Measurements from ENCODE around the gene MAST4. TPM values are rescaled to one million over a fixed set of nuclear protein-coding genes. Genes with fewer than 3 reads are reported as not detected.

MAST4 gene
- total and polyA plus RNA-seq, 2 experiments from 2014 or later: 4.2 to 6.0 TPM

DNA sequence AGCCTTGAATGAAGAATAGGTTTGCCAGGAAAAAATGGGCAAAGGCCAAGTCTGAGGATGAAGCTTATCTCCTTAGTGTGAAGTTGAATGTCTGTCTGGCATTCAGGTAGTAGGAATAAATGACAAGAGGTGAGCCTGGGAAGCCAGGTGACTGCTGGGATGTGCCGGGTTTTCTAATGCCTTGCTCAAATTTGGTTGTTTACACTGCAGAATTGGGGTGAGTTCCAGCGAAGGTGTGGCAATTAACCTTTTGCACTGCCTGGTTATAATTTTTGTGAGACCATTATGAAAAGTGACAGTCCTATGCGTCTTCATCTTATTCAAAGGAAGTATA is 73.6 kb downstream of the MAST4 start:
- no peak overlapping the region for H3K27ac ChIP-seq
- 88 to 92% methylated on average over 3 of the region's 3 CpGs for WGBS, 2 experiments (ENCODE audit: low coverage in 1 of 2, low lambda C conversion rate in 2 of 2, missing lambda C conversion rate in 2 of 2)
- no peaks in the 10 kb centered on the region for H3K9me2 ChIP-seq (ENCODE audit: insufficient read depth)
- no peaks in the 10 kb centered on the region for H3K36me3 ChIP-seq (ENCODE audit: low read depth)
- no peak overlapping the region for H3K4me3 ChIP-seq
- no peaks in the 10 kb centered on the region for H4K20me1 ChIP-seq (ENCODE audit: insufficient read depth)
- H3K9ac ChIP-seq: no peak overlapping the region
- no peaks in the 10 kb centered on the region for H3F3A ChIP-seq (ENCODE audit: insufficient read depth)
- no peak for DNase-seq
- no peaks in the 10 kb centered on the region for H3K79me2 ChIP-seq (ENCODE audit: insufficient read depth)
- TF ChIP-seq EZH2phosphoT487 (IDR thresholded peaks at IDR 0.05; ENCODE audit: insufficient read depth, low read depth) (no peak), EZH2 (IDR thresholded peaks at IDR 0.05; ENCODE audit: insufficient read depth, poor library complexity, severe bottlenecking) (no peak)
- H3K27me3 ChIP-seq (replicated peaks; ENCODE audit: insufficient read depth): 0 out of 2 replicates have a peak, but pooled peaks cover 4% of the 10 kb centered on the region
- H3K9me3 ChIP-seq (ENCODE audit: low read depth): no peaks in the 10 kb centered on the region
- in situ Hi-C loops (cut with MboI): no loop called here
- H2AFZ ChIP-seq: no peak overlapping the region
- H3K4me1 ChIP-seq (ENCODE audit: insufficient read depth): no peaks in the 10 kb centered on the region
- no peak overlapping the region for H3K4me2 ChIP-seq (ENCODE audit: unreplicated experiment)

DNA sequence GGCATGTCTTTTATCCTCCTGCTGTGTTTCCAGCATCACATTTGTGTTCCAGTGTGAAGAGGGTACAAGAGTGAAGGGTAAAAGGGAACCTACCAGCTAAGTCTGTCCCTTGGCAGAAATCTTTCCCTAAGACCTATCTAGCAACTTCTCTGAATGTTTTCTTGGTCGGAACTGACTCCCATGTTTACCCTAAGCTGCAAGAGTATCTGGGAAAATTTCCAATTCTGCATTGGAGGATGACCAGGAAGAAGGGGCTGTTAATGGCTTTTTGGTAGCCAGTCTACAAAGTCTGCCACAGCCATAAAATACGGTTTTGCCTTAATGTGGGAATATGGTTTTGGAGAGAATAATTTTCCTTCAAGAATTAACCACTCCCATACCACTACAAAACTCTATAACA is 75.1 kb downstream of the MAST4 start:
- no peak overlapping the region for H3K4me3 ChIP-seq
- H3K9me2 ChIP-seq (ENCODE audit: insufficient read depth): no peaks in the 10 kb centered on the region

GRCh38 chr5:66674802-66675201 is 78.6 kb downstream of the MAST4 start:
- Histone ChIP-seq H3K9ac (no peak overlapping the region), H2AFZ (no peak overlapping the region), H3K4me1 (ENCODE audit: insufficient read depth) (no peaks in the 10 kb centered on the region), H3F3A (ENCODE audit: insufficient read depth) (no peaks in the 10 kb centered on the region), H3K36me3 (ENCODE audit: low read depth) (no peaks in the 10 kb centered on the region), H3K4me2 (ENCODE audit: unreplicated experiment) (no peak overlapping the region), H3K79me2 (ENCODE audit: insufficient read depth) (no peaks in the 10 kb centered on the region), H3K9me2 (ENCODE audit: insufficient read depth) (no peaks in the 10 kb centered on the region), H3K27ac (no peak overlapping the region), H3K27me3 (replicated peaks; ENCODE audit: insufficient read depth) (no peaks in the 10 kb centered on the region), H3K9me3 (ENCODE audit: low read depth) (no peaks in the 10 kb centered on the region), H4K20me1 (ENCODE audit: insufficient read depth) (no peaks in the 10 kb centered on the region), H3K4me3 (no peak overlapping the region)
- TF ChIP-seq EZH2phosphoT487 (IDR thresholded peaks at IDR 0.05; ENCODE audit: insufficient read depth, low read depth) (no peak), EZH2 (IDR thresholded peaks at IDR 0.05; ENCODE audit: insufficient read depth, poor library complexity, severe bottlenecking) (no peak)
- DNase-seq: no peak
- in situ Hi-C loops (cut with MboI): no loop called here
- WGBS, 2 experiments (ENCODE audit: low coverage in 1 of 2, low lambda C conversion rate in 2 of 2, missing lambda C conversion rate in 2 of 2): 84 to 87% methylated on average over 5 of the region's 5 CpGs

More for the DNA sequence above, 75.1 kb downstream of the MAST4 start:
- H3K27me3 ChIP-seq (replicated peaks; ENCODE audit: insufficient read depth): no peaks in the 10 kb centered on the region
- H3K4me1 ChIP-seq (ENCODE audit: insufficient read depth): no peaks in the 10 kb centered on the region
- H4K20me1 ChIP-seq (ENCODE audit: insufficient read depth): no peaks in the 10 kb centered on the region
- no peak overlapping the region for H2AFZ ChIP-seq
- no peaks in the 10 kb centered on the region for H3K36me3 ChIP-seq (ENCODE audit: low read depth)
- no peak overlapping the region for H3K4me2 ChIP-seq (ENCODE audit: unreplicated experiment)
- H3K27ac ChIP-seq: no peak overlapping the region
- no peak overlapping the region for H3K9ac ChIP-seq
- no peaks in the 10 kb centered on the region for H3K9me3 ChIP-seq (ENCODE audit: low read depth)
- in situ Hi-C loops (cut with MboI): no loop called here
- no peaks in the 10 kb centered on the region for H3F3A ChIP-seq (ENCODE audit: insufficient read depth)
- TF ChIP-seq EZH2phosphoT487 (IDR thresholded peaks at IDR 0.05; ENCODE audit: insufficient read depth, low read depth) (no peak), EZH2 (IDR thresholded peaks at IDR 0.05; ENCODE audit: insufficient read depth, poor library complexity, severe bottlenecking) (no peak)
- no peaks in the 10 kb centered on the region for H3K79me2 ChIP-seq (ENCODE audit: insufficient read depth)
- 32 to 45% methylated on average over 2 of the region's 2 CpGs for WGBS, 2 experiments (ENCODE audit: low coverage in 1 of 2, low lambda C conversion rate in 2 of 2, missing lambda C conversion rate in 2 of 2)
- no peak for DNase-seq

GRCh38 chr5:66675406-66675805 is 79.2 kb downstream of the MAST4 start:
- in situ Hi-C loops (cut with MboI): no loop called here
- no peaks in the 10 kb centered on the region for H3K9me2 ChIP-seq (ENCODE audit: insufficient read depth)
- no peak for DNase-seq
- no peaks in the 10 kb centered on the region for H3K36me3 ChIP-seq (ENCODE audit: low read depth)
- H3K9ac ChIP-seq: no peak overlapping the region
- H3K4me2 ChIP-seq (ENCODE audit: unreplicated experiment): no peak overlapping the region
- no peaks in the 10 kb centered on the region for H3K9me3 ChIP-seq (ENCODE audit: low read depth)
- H4K20me1 ChIP-seq (ENCODE audit: insufficient read depth): no peaks in the 10 kb centered on the region
- no peaks in the 10 kb centered on the region for H3F3A ChIP-seq (ENCODE audit: insufficient read depth)
- no peak overlapping the region for H3K27ac ChIP-seq
- H2AFZ ChIP-seq: no peak overlapping the region
- 86 to 96% methylated on average over 2 of the region's 2 CpGs for WGBS, 2 experiments (ENCODE audit: low coverage in 1 of 2, low lambda C conversion rate in 2 of 2, missing lambda C conversion rate in 2 of 2)
- H3K4me3 ChIP-seq: no peak overlapping the region
- H3K27me3 ChIP-seq (replicated peaks; ENCODE audit: insufficient read depth): no peaks in the 10 kb centered on the region
- H3K79me2 ChIP-seq (ENCODE audit: insufficient read depth): no peaks in the 10 kb centered on the region
- no peaks in the 10 kb centered on the region for H3K4me1 ChIP-seq (ENCODE audit: insufficient read depth)
- TF ChIP-seq EZH2 (IDR thresholded peaks at IDR 0.05; ENCODE audit: insufficient read depth, poor library complexity, severe bottlenecking) (no peak), EZH2phosphoT487 (IDR thresholded peaks at IDR 0.05; ENCODE audit: insufficient read depth, low read depth) (no peak)

DNA sequence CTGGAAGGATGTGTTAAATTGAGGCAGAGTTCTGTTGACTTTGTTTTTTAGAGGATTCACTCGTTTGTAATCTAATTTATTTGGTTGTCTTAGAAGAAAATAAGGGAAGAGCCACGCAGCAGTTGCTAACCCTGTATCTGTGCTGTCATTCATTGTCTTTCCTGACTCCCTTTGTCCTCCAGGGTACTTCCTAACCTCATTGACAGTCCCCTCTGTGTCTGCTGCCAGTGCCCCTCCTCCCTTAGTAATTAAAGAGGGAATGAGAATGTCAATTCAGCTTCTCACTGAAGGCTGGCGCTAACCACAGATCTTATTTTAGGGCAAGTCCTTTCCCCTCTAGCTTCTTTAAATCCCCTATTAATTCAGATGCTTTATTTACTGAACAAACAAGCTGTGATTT is 84.0 kb downstream of the MAST4 start:
- TF ChIP-seq EZH2 (IDR thresholded peaks at IDR 0.05; ENCODE audit: insufficient read depth, poor library complexity, severe bottlenecking): no peak
- no peaks in the 10 kb centered on the region for H3F3A ChIP-seq (ENCODE audit: insufficient read depth)
- H3K4me2 ChIP-seq (ENCODE audit: unreplicated experiment): no peak overlapping the region
- no peak overlapping the region for H2AFZ ChIP-seq
- no peaks in the 10 kb centered on the region for H3K79me2 ChIP-seq (ENCODE audit: insufficient read depth)
- no peak overlapping the region for H3K27ac ChIP-seq
- WGBS, 2 experiments (ENCODE audit: low coverage in 1 of 2, low lambda C conversion rate in 2 of 2, missing lambda C conversion rate in 2 of 2): 67 to 70% methylated on average over 3 of the region's 3 CpGs
- no peaks in the 10 kb centered on the region for H3K4me1 ChIP-seq (ENCODE audit: insufficient read depth)
- H3K9ac ChIP-seq: no peak overlapping the region
- H3K9me2 ChIP-seq (ENCODE audit: insufficient read depth): no peaks in the 10 kb centered on the region
- H3K36me3 ChIP-seq (ENCODE audit: low read depth): no peaks in the 10 kb centered on the region
- no peak overlapping the region for H3K4me3 ChIP-seq
- no peaks in the 10 kb centered on the region for H3K27me3 ChIP-seq (replicated peaks; ENCODE audit: insufficient read depth)
- H3K9me3 ChIP-seq (ENCODE audit: low read depth): no peaks in the 10 kb centered on the region
- in situ Hi-C loops (cut with MboI): no loop called here
- H4K20me1 ChIP-seq (ENCODE audit: insufficient read depth): no peaks in the 10 kb centered on the region
- DNase-seq: no peak
